HepG2 (cell line): ENCODE data around the gene ETV5. TPM values are rescaled to one million over a fixed set of nuclear protein-coding genes. Genes with fewer than 3 reads are reported as not detected.

Source experiments
- ATAC-seq: fragments of 200-7000 bp; cut with Tn5 transposase; 3 replicates; pipeline ENCODE4 v1.9.1; 2020; ENCODE audit warnings: mild to moderate bottlenecking, moderate library complexity
- BruUV-seq: library from RNA; stranded (reverse); fragments of 400-500 nt; replicated peaks from 2 replicates; lab custom pipeline; 2021; lab: Mats Ljungman, UMichigan
- CTCF ChIA-PET: fragments of 300-600 bp; formaldehyde crosslinking; extraction: SDS; loops from one replicate; lab custom pipeline; 2021; ENCODE audit warnings: low total read pairs, inconsistent platforms, low intra/inter-chr PET ratio; lab: Yijun Ruan, JAX
- POLR2A ChIA-PET: fragments of 350-600 bp; sonication (Branson Sonifier 250); formaldehyde crosslinking; loops from one replicate; lab custom pipeline; 2020; ENCODE audit warnings: antibody characterized with exemption, inconsistent platforms; lab: Yijun Ruan, JAX
- DNase-seq: peaks from one replicate; pipeline ENCODE4 v3.0.0-alpha.2; 2015; ENCODE audit warnings: low spot score
- FAIRE-seq: peaks from 3 replicates; lab custom pipeline; 2011; peaks lifted over from hg19 to GRCh38; lab: Jason Lieb, UNC
- H2AFZ ChIP-seq: one replicate; pipeline ENCODE4 v1.6.1; 2011; ENCODE audit warnings: low read length, inconsistent platforms
- H3K27ac ChIP-seq: fragments of 300-600 bp; 3 replicates; pipeline ENCODE4 v1.8.0; 2011; ENCODE audit warnings: mixed run types, mild to moderate bottlenecking, mixed read lengths, low read length, inconsistent platforms; ENCODE audit not compliant: insufficient read depth; ENCODE audit errors: extremely low read length
- H3K27me3 ChIP-seq, 2 experiments: fragments of 200-600 bp in 1 of 2; 2 replicates in 1 of 2; 3 replicates in 1 of 2; pipeline versions ENCODE4 v1.6.0 to v1.8.0; 2011; ENCODE audit warnings: low read length in 2 of 2, mild to moderate bottlenecking in 2 of 2, moderate library complexity in 2 of 2, inconsistent platforms in 1 of 2; ENCODE audit not compliant: insufficient read depth in 2 of 2, control insufficient read depth in 1 of 2
- H3K36me3 ChIP-seq, 2 experiments: fragments of 200-600 bp in 1 of 2; replicated peaks in 1 of 2; 2 replicates in 1 of 2; 3 replicates in 1 of 2; pipeline versions ENCODE4 v1.5.1 to v1.8.0; 2011; ENCODE audit warnings: low read length in 2 of 2, inconsistent platforms in 1 of 2; ENCODE audit not compliant: insufficient read depth in 2 of 2, control insufficient read depth in 1 of 2
- H3K4me1 ChIP-seq: 2 replicates; pipeline ENCODE4 v1.5.1; 2012; ENCODE audit warnings: low read length, inconsistent platforms; ENCODE audit not compliant: insufficient read depth
- H3K4me2 ChIP-seq: 2 replicates; pipeline ENCODE4 v1.6.0; 2011; ENCODE audit warnings: low read depth, low read length, inconsistent platforms
- H3K4me3 ChIP-seq, 3 experiments: fragments of 200-600 bp in 1 of 3; sonication (generic), shearing (Covaris generic) in 1 of 3; replicated peaks in 1 of 3; 2 replicates each; pipeline ENCODE4 v1.5.1; 2011 to 2016; ENCODE audit warnings: low read length in 3 of 3, inconsistent platforms in 2 of 3, low read depth in 2 of 3, mild to moderate bottlenecking in 2 of 3, control low read depth in 1 of 3, mixed read lengths in 1 of 3; ENCODE audit not compliant: insufficient read depth in 1 of 3
- H3K79me2 ChIP-seq: one replicate; pipeline ENCODE4 v1.6.1; 2011; ENCODE audit warnings: low read length, inconsistent platforms; ENCODE audit not compliant: insufficient read depth
- H3K9ac ChIP-seq: 2 replicates; pipeline ENCODE4 v1.6.0; 2011; ENCODE audit warnings: mild to moderate bottlenecking, low read depth, low read length, inconsistent platforms; ENCODE audit not compliant: insufficient read depth
- H3K9me3 ChIP-seq: 2 replicates; pipeline ENCODE4 v1.5.1; 2012; ENCODE audit warnings: mild to moderate bottlenecking, low read length
- H4K20me1 ChIP-seq: 2 replicates; pipeline ENCODE4 v1.6.0; 2011; ENCODE audit warnings: inconsistent platforms, mild to moderate bottlenecking, low read length, moderate library complexity; ENCODE audit not compliant: insufficient read depth
- CSRNP1 ChIP-seq: sonication (generic); formaldehyde crosslinking; IDR thresholded peaks from 2 replicates; pipeline ENCODE4 v1.8.1; 2023; ENCODE audit warnings: mild to moderate bottlenecking, missing genetic modification reagents
- GABPA ChIP-seq, 2 experiments: IDR thresholded peaks; 2 replicates each; pipeline ENCODE4 v1.6.1; 2011 to 2016; ENCODE audit warnings: low read depth in 2 of 2, low read length in 1 of 2, missing biosample characterization in 1 of 2, missing genetic modification characterization in 1 of 2
- GPN1 ChIP-seq: sonication (generic); formaldehyde crosslinking; IDR thresholded peaks from 2 replicates; pipeline ENCODE4 v1.5.1; 2020; ENCODE audit warnings: missing genetic modification reagents, borderline replicate concordance
- MAFF ChIP-seq: IDR thresholded peaks from 2 replicates; pipeline ENCODE4 v1.6.1; 2011; ENCODE audit warnings: low read depth, low read length, improper control_type of control experiment
- MLX ChIP-seq: IDR thresholded peaks from 2 replicates; pipeline ENCODE4 v1.6.1; 2016
- NCOA2 ChIP-seq: sonication (generic); formaldehyde crosslinking; IDR thresholded peaks from 2 replicates; pipeline ENCODE4 v1.8.0; 2022; ENCODE audit warnings: inconsistent platforms
- POGZ ChIP-seq: sonication (generic); formaldehyde crosslinking; IDR thresholded peaks from 2 replicates; pipeline ENCODE4 v1.4.0; 2020; ENCODE audit warnings: mild to moderate bottlenecking, missing genetic modification reagents
- TRIM24 ChIP-seq: sonication (generic); formaldehyde crosslinking; IDR thresholded peaks from 2 replicates; pipeline ENCODE4 v1.8.0; 2022; ENCODE audit warnings: mild to moderate bottlenecking, missing genetic modification reagents
- ZMYM3 ChIP-seq: sonication (generic); formaldehyde crosslinking; IDR thresholded peaks from 2 replicates; pipeline ENCODE4 v1.5.1; 2020; ENCODE audit warnings: mild to moderate bottlenecking, missing genetic modification reagents
- ZNF235 ChIP-seq: sonication (generic); formaldehyde crosslinking; IDR thresholded peaks from 2 replicates; pipeline ENCODE4 v1.8.1; 2023; ENCODE audit warnings: mild to moderate bottlenecking, missing genetic modification reagents, borderline replicate concordance
- ZNF501 ChIP-seq: sonication (generic); formaldehyde crosslinking; IDR thresholded peaks from 2 replicates; pipeline ENCODE4 v1.5.1; 2020; ENCODE audit warnings: mild to moderate bottlenecking, moderate library complexity, missing genetic modification reagents
- ZNF576 ChIP-seq: sonication (generic); formaldehyde crosslinking; IDR thresholded peaks from 2 replicates; pipeline ENCODE4 v1.4.0; 2020; ENCODE audit warnings: mild to moderate bottlenecking, missing genetic modification reagents
- ZNF605 ChIP-seq: sonication (generic); formaldehyde crosslinking; IDR thresholded peaks from 2 replicates; pipeline ENCODE4 v1.8.0; 2022; ENCODE audit warnings: mild to moderate bottlenecking, missing genetic modification reagents
- ZNF747 ChIP-seq: sonication (generic); formaldehyde crosslinking; IDR thresholded peaks from 2 replicates; pipeline ENCODE4 v1.8.1; 2023; ENCODE audit warnings: missing genetic modification reagents, mild to moderate bottlenecking, borderline replicate concordance
- WGBS: methylation state at CpG from one replicate; pipeline ENCODE4 v1.1.6; 2017; ENCODE audit warnings: low lambda C conversion rate; 5-methylcytosine and 5-hydroxymethylcytosine counted together
- in situ Hi-C: cut with HindIII; loops from 2 replicates; pipeline ENCODE4 v1.10.0; 2017; ENCODE audit warnings: low pct_unique_long_range_greater_than_20kb; ENCODE audit not compliant: extremely low pct_ligation_motif_present
- intact Hi-C: fragments of 100-400 bp; cut with micrococcal nuclease; formaldehyde crosslinking; loops from one replicate; pipeline ENCODE4 v1.10.0; 2022; ENCODE audit not compliant: unreplicated experiment
- polyA plus RNA-seq, 8 experiments: library from polyadenylated mRNA; depleted of rRNA in 3 of 8; stranded (reverse) in 7 of 8; unstranded in 1 of 8; fragments of >200 nt; fragmentation: Illumina TruSeq in 4 of 8; extraction: Trizol in 4 of 8; gene quantifications; 2 replicates each; pipeline versions ENCODE4 v1.2.1 to v1.2.3, GENCODE V29; 2011 to 2016; ENCODE audit warnings: low read depth in 4 of 8, missing spikeins in 1 of 8, mixed read lengths in 1 of 8; ENCODE audit not compliant: insufficient read depth in 1 of 8
- total RNA-seq, 5 experiments: library from RNA; depleted of rRNA; stranded (reverse); fragments of >200 nt; fragmentation: Illumina TruSeq; extraction: Trizol; gene quantifications; 2 replicates each; pipeline ENCODE4 v1.2.3, GENCODE V29; 2016; ENCODE audit warnings: low read depth in 1 of 5

The ETV5 gene
- total and polyA plus RNA-seq, 2 of the 13 experiments (the other 11 are each of a cell fraction or from before 2014, with no cell fraction given): 52.9 to 57.2 TPM

DNA sequence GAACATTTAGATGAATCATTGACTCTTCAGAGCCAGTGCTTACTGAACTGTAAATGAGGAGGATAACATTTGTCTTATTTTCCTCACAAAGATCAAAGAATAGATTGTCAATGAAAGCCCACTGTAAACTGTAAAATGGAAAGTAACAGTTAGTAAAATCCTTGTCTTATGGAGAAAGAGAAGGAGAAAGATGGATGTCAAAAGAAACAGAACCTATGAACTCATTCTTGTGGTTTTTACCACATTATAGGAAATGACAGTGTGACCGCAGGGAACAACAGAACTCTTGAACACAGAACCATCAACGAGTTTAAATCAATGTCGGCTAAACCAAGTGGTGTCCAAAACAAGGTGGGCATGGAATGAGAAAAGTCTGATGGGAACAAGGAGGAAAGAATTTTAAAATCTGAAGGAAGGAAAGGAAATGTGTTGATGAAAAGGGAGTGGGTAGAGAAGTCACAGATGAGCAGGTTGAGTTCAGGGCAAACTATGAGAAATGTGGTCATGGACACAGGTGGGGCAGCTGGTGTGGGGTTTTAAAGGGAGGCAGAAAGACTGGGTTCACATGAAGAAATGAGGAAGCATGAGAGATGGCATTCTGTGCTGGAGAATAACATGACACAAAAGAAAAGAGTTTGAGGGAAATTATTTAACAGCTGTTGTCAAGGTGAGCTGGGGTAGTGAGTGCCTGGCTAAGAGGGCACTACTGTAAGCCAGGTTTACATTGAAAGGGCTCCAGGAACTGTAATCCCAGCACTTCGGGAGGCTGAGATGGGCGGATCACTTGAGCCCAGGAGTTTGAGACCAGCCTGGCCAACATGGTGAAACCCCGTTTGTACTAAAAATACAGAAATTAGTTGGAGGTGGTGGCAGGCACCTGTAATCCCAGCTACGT, 42.4 kb upstream of the ETV5 start:
- Histone ChIP-seq H3K4me2 (no peak overlapping the region), H3K9ac (no peak overlapping the region), H3K27me3 (no peaks in the 10 kb centered on the region), H2AFZ (no peak overlapping the region), H3K27ac (no peak overlapping the region), H3K79me2 (no peaks in the 10 kb centered on the region), H3K36me3 (peaks cover 1 to 3% of the 10 kb centered on the region in 2 experiments; a peak in 2 of 5 replicates), H3K4me1 (no peaks in the 10 kb centered on the region), H3K4me3 (no peak overlapping the region), H4K20me1 (no peaks in the 10 kb centered on the region), H3K9me3 (no peaks in the 10 kb centered on the region)
- intact Hi-C loops: no loop called here
- WGBS: 98% methylated on average over 7 of the region's 7 CpGs
- DNase-seq (no peak), FAIRE-seq (no peak), ATAC-seq (no peak)
- ChIA-PET CTCF (no interaction called here), POLR2A (no interaction called here)
- no TSS peak for BruUV-seq
- TF ChIP-seq TRIM24 (CRISPR knock-in tag): no peak
- in situ Hi-C loops: no loop called here

DNA sequence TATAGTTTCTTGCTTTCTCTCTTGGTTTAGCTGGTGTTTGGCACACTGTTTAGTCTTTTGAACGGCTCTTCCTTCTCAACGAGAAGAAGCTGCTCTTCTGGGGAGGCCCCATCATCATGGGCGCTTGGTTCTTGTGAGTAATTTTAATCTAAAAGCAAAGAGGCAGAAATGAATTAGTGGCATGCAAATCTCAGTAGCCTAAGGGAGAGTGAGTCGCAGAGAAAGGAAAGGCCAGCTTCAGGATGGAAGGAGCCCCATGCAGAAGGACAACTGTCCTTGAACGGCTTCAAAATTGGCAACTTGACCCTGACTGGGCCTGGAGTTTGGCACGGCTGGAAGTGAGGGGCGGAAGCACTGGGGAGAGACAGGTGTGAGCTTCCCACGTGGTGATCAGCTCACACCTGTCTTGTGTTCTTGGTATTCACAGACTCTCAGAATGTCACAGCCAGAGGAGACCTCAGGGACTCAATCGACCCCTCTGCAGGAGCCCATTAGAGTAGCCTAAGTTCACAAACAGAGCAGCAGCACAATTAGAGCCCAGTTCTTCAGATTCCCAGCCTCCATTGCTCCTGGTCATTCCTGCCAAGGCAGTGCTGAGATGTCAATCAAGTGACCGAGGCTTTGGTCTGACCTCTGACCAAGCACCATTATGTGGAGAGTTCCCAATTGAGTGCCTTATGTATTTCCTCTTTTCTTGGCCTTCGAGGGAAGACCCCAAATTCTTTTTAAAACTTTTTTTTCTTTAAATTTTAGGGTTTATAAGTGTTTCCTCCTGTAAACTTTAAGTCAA, 41.3 kb upstream of the ETV5 start:
- FAIRE-seq: no peak
- no TSS peak for BruUV-seq
- H3K36me3 ChIP-seq: peaks cover 1 to 3% of the 10 kb centered on the region in 2 experiments; a peak in 2 of 5 replicates
- WGBS: 85% methylated on average over 10 of the region's 11 CpGs
- H3K79me2 ChIP-seq: no peaks in the 10 kb centered on the region
- H3K9ac ChIP-seq: no peak overlapping the region
- no peak for ATAC-seq
- intact Hi-C loops: no loop called here
- H3K4me2 ChIP-seq: no peak overlapping the region
- H3K27me3 ChIP-seq: no peaks in the 10 kb centered on the region
- no peak overlapping the region for H2AFZ ChIP-seq
- H3K9me3 ChIP-seq: no peaks in the 10 kb centered on the region
- no peaks in the 10 kb centered on the region for H3K4me1 ChIP-seq
- no peak for DNase-seq
- in situ Hi-C loops: no loop called here
- H3K4me3 ChIP-seq: no peak overlapping the region
- no peaks in the 10 kb centered on the region for H4K20me1 ChIP-seq
- CTCF ChIA-PET: no interaction called here
- POLR2A ChIA-PET: no interaction called here
- H3K27ac ChIP-seq: no peak overlapping the region
- TF ChIP-seq ZNF235 (CRISPR knock-in tag) (no peak), GPN1 (CRISPR knock-in tag) (no peak), GABPA (IDR thresholded peaks at IDR 0.05; ENCODE audit: low read depth, low read length) (no peak), GABPA (CRISPR knock-in tag; IDR thresholded peaks at IDR 0.05; ENCODE audit: low read depth) (no peak), ZMYM3 (no peak), CSRNP1 (no peak), MAFF (no peak), ZNF576 (CRISPR knock-in tag) (no peak), MLX (CRISPR knock-in tag) (no peak), POGZ (CRISPR knock-in tag) (no peak), ZNF747 (CRISPR knock-in tag) (no peak), ZNF605 (CRISPR knock-in tag) (no peak), NCOA2 (CRISPR knock-in tag) (no peak), ZNF501 (no peak)
